ENCODE results near the gene COX6A2.

Gene COX6A2

GRCh38 chr16:31467151-31467773 lies 39.1 kb upstream of the COX6A2 start:
- TF ChIP-seq CTCF (conservative IDR thresholded peaks at IDR 0.05) (no peak), ZFX (IDR thresholded peaks at IDR 0.05) (no peak)
- no peak overlapping the region for H3K27ac ChIP-seq

- no peak overlapping the region for H3K27ac ChIP-seq
- TF ChIP-seq ZFX (IDR thresholded peaks at IDR 0.05) (no peak), CTCF (conservative IDR thresholded peaks at IDR 0.05) (no peak)
Observed at GRCh38 chr16:31466381-31466841, 38.3 kb upstream of the COX6A2 start.

GRCh38 chr16:31465788-31466370 lies 37.7 kb upstream of the COX6A2 start:
- no peak for TF ChIP-seq CTCF (conservative IDR thresholded peaks at IDR 0.05)
- no peak for TF ChIP-seq ZFX (IDR thresholded peaks at IDR 0.05)
- no peak overlapping the region for H3K27ac ChIP-seq

GRCh38 chr16:31464781-31465260 lies 36.7 kb upstream of the COX6A2 start:
- H3K27ac ChIP-seq: no peak overlapping the region
- TF ChIP-seq CTCF (conservative IDR thresholded peaks at IDR 0.05): no peak
- TF ChIP-seq ZFX (IDR thresholded peaks at IDR 0.05): no peak

GRCh38 chr16:31464348-31464769 lies 36.2 kb upstream of the COX6A2 start:
- TF ChIP-seq ZFX (IDR thresholded peaks at IDR 0.05) (no peak), CTCF (conservative IDR thresholded peaks at IDR 0.05) (no peak)
- H3K27ac ChIP-seq: no peak overlapping the region

GRCh38 chr16:31461921-31462804 lies 34.0 kb upstream of the COX6A2 start:
- H3K27ac ChIP-seq: no peak overlapping the region
- TF ChIP-seq CTCF (conservative IDR thresholded peaks at IDR 0.05) (no peak), ZFX (IDR thresholded peaks at IDR 0.05) (no peak)
